BLaER1 treated with 17β-estradiol and CSF1 and Interleukin-3, amounts not matched to agents 10 nM and 100 nM (cell line): ENCODE results near the gene CNTROB.

Experiments
- H3K27ac ChIP-seq, 11 experiments: shearing (Covaris generic); formaldehyde crosslinking; 2 replicates each; pipeline ENCODE4 v1.8.1; 2022
- H3K27me3 ChIP-seq, 11 experiments: shearing (Covaris generic); formaldehyde crosslinking; 2 replicates each; pipeline ENCODE4 v1.8.1; 2022
- H3K36me3 ChIP-seq, 11 experiments: shearing (Covaris generic); formaldehyde crosslinking; 2 replicates each; pipeline ENCODE4 v1.8.1; 2022
- H3K4me1 ChIP-seq, 10 experiments: shearing (Covaris generic); formaldehyde crosslinking; 2 replicates each; pipeline ENCODE4 v1.8.1; 2022
- H3K4me2 ChIP-seq, 11 experiments: shearing (Covaris generic); formaldehyde crosslinking; 2 replicates each; pipeline ENCODE4 v1.8.1; 2022
- H3K4me3 ChIP-seq, 10 experiments: shearing (Covaris generic); formaldehyde crosslinking; 2 replicates each; pipeline ENCODE4 v1.8.1; 2022
- H3K9ac ChIP-seq, 11 experiments: shearing (Covaris generic); formaldehyde crosslinking; 2 replicates each; pipeline ENCODE4 v1.8.1; 2022
- H3K9me3 ChIP-seq, 11 experiments: shearing (Covaris generic); formaldehyde crosslinking; replicated peaks in 1 of 11; 2 replicates each; pipeline ENCODE4 v1.8.1; 2022
- H4K20me1 ChIP-seq, 11 experiments: shearing (Covaris generic); formaldehyde crosslinking; 2 replicates each; pipeline ENCODE4 v1.8.1; 2022
- Cebpa-rat ChIP-seq, 11 experiments: shearing (Covaris generic); IDR thresholded peaks; 2 replicates each; pipeline ENCODE4 v1.8.1; 2022

The CNTROB gene

DNA sequence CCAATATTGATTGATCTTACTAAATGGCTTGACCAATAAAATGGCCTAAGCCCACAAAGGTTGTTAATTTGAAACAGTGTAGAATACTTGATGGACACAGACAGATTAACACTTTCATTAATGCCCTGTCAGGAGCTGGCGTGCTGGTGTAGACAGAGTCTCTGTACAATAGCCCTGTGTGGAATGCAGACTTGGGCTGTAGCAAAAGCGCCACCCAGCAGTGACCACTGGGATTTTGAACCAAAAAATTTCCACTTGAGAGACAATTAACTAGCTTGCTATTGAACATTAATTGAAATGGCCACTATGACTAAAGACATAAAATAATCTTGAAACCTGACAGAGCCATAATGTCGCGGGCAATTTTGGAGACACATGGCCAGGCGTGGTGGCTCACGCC is 50.7 kb downstream of the CNTROB start:
- no peaks in the 10 kb centered on the region for H3K27me3 ChIP-seq
- peak overlapping the region in 2 of 11 experiments; percentile 23 to 25; a peak in 2 of 22 replicates for H3K27ac ChIP-seq
- no peak overlapping the region for H3K9ac ChIP-seq
- no peak for TF ChIP-seq Cebpa-rat (IDR thresholded peaks at IDR 0.05)
- H3K4me2 ChIP-seq: peak overlapping the region in 4 of 11 experiments; percentile 8 to 73 (median 66); a peak in 5 of 22 replicates
- H3K36me3 ChIP-seq: no peaks in the 10 kb centered on the region
- no peaks in the 10 kb centered on the region for H3K9me3 ChIP-seq
- no peak overlapping the region for H3K4me3 ChIP-seq
- peaks cover 0 to 15% (median 2%) of the 10 kb centered on the region in 10 experiments; a peak in 7 of 20 replicates for H3K4me1 ChIP-seq
- no peaks in the 10 kb centered on the region for H4K20me1 ChIP-seq

DNA sequence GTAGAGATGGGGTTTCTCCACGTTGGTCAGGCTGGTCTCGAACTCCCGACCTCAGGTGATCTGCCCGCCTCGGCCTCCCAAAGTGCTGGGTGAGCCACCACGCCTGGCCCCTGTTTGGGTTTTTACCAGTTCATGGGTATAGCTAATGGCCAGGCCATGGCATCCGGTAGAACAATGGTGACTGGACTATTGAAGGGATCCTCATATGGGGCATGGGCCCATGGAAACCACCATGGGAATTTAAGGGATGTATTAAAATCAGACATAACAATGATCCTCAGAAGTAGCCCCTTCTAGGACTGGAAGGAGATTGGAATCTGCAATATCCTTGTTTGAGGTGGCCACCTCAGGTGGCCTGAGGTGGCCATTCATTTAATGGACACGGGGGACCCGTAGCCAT is 52.9 kb downstream of the CNTROB start:
- Histone ChIP-seq H4K20me1 (no peaks in the 10 kb centered on the region), H3K9ac (no peak overlapping the region), H3K27me3 (no peaks in the 10 kb centered on the region), H3K36me3 (no peaks in the 10 kb centered on the region), H3K9me3 (no peaks in the 10 kb centered on the region), H3K4me3 (no peak overlapping the region), H3K27ac (no peak overlapping the region), H3K4me2 (no peak overlapping the region), H3K4me1 (peaks cover 11 to 26% (median 13%) of the 10 kb centered on the region in 10 experiments; a peak in 19 of 20 replicates)
- TF ChIP-seq Cebpa-rat (IDR thresholded peaks at IDR 0.05): no peak

- H3K9ac ChIP-seq: no peak overlapping the region
- H3K4me3 ChIP-seq: no peak overlapping the region
- no peaks in the 10 kb centered on the region for H3K36me3 ChIP-seq
- no peak overlapping the region for H3K27ac ChIP-seq
- peaks cover 15 to 26% (median 23%) of the 10 kb centered on the region in 10 experiments for H3K4me1 ChIP-seq
- H3K9me3 ChIP-seq: no peaks in the 10 kb centered on the region
- H3K27me3 ChIP-seq: no peaks in the 10 kb centered on the region
- no peaks in the 10 kb centered on the region for H4K20me1 ChIP-seq
- TF ChIP-seq Cebpa-rat (IDR thresholded peaks at IDR 0.05): no peak
- no peak overlapping the region for H3K4me2 ChIP-seq
These were observed 55.3 kb downstream of the CNTROB start for GRCh38 chr17:7987112-7987893.

GRCh38 chr17:7988750-7989178 is 56.8 kb downstream of the CNTROB start:
- Histone ChIP-seq H3K36me3 (no peaks in the 10 kb centered on the region), H3K9ac (peak overlapping the region in 5 of 11 experiments; percentile 75 to 81 (median 79); a peak in 6 of 22 replicates), H4K20me1 (no peaks in the 10 kb centered on the region), H3K27ac (peak overlapping the region in 9 of 11 experiments; percentile 68 to 85 (median 77); a peak in 14 of 22 replicates), H3K9me3 (no peaks in the 10 kb centered on the region), H3K27me3 (no peaks in the 10 kb centered on the region), H3K4me3 (no peak overlapping the region), H3K4me1 (peaks cover 10 to 26% (median 22%) of the 10 kb centered on the region in 10 experiments; a peak in 19 of 20 replicates), H3K4me2 (peak overlapping the region; percentile 78 to 95 (median 87); a peak in 19 of 22 replicates)
- no peak for TF ChIP-seq Cebpa-rat (IDR thresholded peaks at IDR 0.05)

DNA sequence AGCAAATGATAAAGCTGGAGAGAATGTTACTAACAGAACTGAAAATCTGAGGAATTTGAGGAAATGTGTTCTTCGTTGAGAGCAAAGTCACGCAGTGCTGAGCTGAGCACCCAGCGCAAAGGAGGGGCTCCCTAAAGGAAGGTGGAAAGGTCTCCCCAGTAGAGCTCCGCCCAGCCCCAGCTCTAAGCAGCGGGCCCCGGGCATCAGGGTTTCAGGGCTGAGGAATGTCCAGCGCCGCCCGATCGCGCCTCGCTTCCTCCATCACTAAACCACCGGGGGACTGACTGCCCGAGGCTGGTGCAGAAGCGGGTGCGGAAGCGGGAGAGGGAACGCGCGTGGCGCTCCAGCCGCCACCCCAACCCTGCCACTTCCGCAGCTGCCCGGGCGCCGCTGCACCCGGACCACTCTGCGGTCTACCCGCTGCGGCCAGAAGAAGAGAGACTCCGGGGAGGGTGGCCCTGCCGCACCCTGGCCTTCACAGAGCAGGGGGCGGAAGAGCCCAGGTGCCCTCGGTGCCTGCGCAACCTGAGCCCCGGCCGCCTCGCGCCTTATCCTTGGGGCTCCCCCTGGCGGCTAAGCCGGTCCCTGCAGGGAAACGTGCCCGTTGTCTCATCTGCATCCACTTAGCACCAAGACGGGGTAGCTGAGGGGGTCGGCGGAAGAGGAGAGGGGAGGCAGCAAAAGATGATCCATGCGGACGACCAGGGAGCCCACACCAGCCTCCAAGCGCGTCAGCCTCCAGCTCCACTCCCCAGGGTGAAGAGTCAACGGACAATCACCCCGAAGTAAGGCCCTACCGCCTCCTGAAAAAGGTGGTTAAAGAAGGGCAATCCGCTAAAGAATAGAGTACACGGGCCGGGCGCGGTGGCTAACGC is 58.0 kb downstream of the CNTROB start:
- no peaks in the 10 kb centered on the region for H3K27me3 ChIP-seq
- H4K20me1 ChIP-seq: no peaks in the 10 kb centered on the region
- no peaks in the 10 kb centered on the region for H3K9me3 ChIP-seq
- H3K4me2 ChIP-seq: peak overlapping the region; percentile 78 to 95 (median 87)
- H3K4me1 ChIP-seq: peaks cover 10 to 24% (median 22%) of the 10 kb centered on the region in 10 experiments; a peak in 19 of 20 replicates
- H3K36me3 ChIP-seq: no peaks in the 10 kb centered on the region
- peak overlapping the region; percentile 56 to 74 (median 64) for H3K4me3 ChIP-seq
- peak overlapping the region; percentile 10 to 85 (median 76); a peak in 21 of 22 replicates for H3K27ac ChIP-seq
- no peak for TF ChIP-seq Cebpa-rat (IDR thresholded peaks at IDR 0.05)
- peak overlapping the region; percentile 60 to 83 (median 76); a peak in 21 of 22 replicates for H3K9ac ChIP-seq

DNA sequence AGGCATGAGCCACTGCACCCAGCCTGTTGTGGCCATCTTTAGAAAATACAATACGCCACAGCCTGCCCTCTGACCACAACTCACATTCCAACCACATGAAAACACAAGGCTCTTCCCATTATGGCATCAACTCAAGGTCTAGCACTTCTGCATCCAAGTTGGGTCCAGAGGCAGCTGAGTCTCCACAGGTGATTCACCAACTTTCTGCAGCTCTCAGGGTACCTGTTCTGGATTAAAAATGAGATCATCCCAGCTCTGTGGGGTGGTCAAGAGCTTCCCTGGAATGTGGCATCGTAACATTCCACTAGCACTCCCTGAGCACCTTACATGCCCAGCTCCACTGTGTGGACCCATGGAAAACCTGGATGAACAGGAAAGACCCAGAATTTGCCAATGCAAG is 60.5 kb downstream of the CNTROB start:
- H3K4me2 ChIP-seq: no peak overlapping the region
- peaks cover 16 to 35% (median 31%) of the 10 kb centered on the region in 10 experiments; a peak in 19 of 20 replicates for H3K4me1 ChIP-seq
- H3K27ac ChIP-seq: no peak overlapping the region
- no peaks in the 10 kb centered on the region for H4K20me1 ChIP-seq
- H3K36me3 ChIP-seq: no peaks in the 10 kb centered on the region
- no peak for TF ChIP-seq Cebpa-rat (IDR thresholded peaks at IDR 0.05)
- H3K9ac ChIP-seq: no peak overlapping the region
- no peak overlapping the region for H3K4me3 ChIP-seq
- H3K9me3 ChIP-seq: no peaks in the 10 kb centered on the region
- H3K27me3 ChIP-seq: no peaks in the 10 kb centered on the region

- no peak overlapping the region for H3K4me3 ChIP-seq
- H4K20me1 ChIP-seq: no peaks in the 10 kb centered on the region
- H3K4me2 ChIP-seq: no peak overlapping the region
- H3K9me3 ChIP-seq: no peaks in the 10 kb centered on the region
- no peak for TF ChIP-seq Cebpa-rat (IDR thresholded peaks at IDR 0.05)
- H3K4me1 ChIP-seq: peaks cover 16 to 37% (median 33%) of the 10 kb centered on the region in 10 experiments; a peak in 19 of 20 replicates
- no peaks in the 10 kb centered on the region for H3K27me3 ChIP-seq
- H3K36me3 ChIP-seq: no peaks in the 10 kb centered on the region
- no peak overlapping the region for H3K9ac ChIP-seq
- no peak overlapping the region for H3K27ac ChIP-seq
These were observed 60.9 kb downstream of the CNTROB start for GRCh38 chr17:7992924-7993323.

DNA sequence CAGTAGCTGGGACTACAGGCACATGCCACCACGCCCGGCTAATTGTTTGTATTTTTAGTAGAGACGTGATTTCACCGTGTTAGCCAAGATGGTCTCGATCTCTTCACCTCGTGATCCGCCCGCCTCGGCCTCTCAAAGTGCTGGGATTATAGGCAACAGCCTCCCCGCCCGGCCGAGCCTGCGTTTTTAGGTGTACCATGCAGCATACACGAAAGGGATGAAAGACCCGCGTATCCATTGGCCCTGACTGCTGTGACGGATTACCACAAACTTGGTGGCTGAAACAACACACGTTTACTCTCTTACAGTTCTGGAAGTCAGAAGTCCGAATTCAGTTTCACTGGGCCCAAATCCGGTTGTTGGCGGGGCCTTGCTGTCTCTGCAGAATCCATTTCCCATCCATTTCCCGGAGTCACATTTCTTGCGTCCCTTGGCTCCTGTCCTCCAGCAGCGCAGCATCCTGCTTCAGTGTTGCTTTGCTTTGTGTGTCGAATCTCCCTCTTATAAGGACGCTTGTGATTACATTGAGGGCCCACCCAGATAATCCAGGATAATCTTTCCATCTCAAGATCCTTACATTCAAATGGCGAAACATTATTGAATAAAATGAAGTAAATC is 62.1 kb downstream of the CNTROB start:
- H3K4me1 ChIP-seq: peaks cover 13 to 33% (median 29%) of the 10 kb centered on the region in 10 experiments; a peak in 19 of 20 replicates
- TF ChIP-seq Cebpa-rat (IDR thresholded peaks at IDR 0.05): no peak

More for the DNA sequence above, 62.1 kb downstream of the CNTROB start:
- no peaks in the 10 kb centered on the region for H4K20me1 ChIP-seq
- no peak overlapping the region for H3K9ac ChIP-seq
- H3K9me3 ChIP-seq: no peaks in the 10 kb centered on the region
- no peaks in the 10 kb centered on the region for H3K36me3 ChIP-seq
- no peak overlapping the region for H3K4me3 ChIP-seq
- no peak overlapping the region for H3K27ac ChIP-seq
- no peak overlapping the region for H3K4me2 ChIP-seq
- no peaks in the 10 kb centered on the region for H3K27me3 ChIP-seq
